ENCODE results near the gene KLK6.

GRCh38 chr19:50910722-50911121 is 58.7 kb downstream of the KLK6 start:
- TF ChIP-seq EZH2 (IDR thresholded peaks at IDR 0.05; ENCODE audit: insufficient read depth, poor library complexity, severe bottlenecking) (no peak), EZH2phosphoT487 (IDR thresholded peaks at IDR 0.05; ENCODE audit: insufficient read depth, low read depth) (no peak)
